GM23248 (cell line): ENCODE measurements around the gene TMEM43.

Experiments
- EZH2 ChIP-seq: fragments of 200-600 bp; sonication (generic); IDR thresholded peaks from 2 replicates; pipeline ENCODE4 v1.6.1; 2018; ENCODE audit warnings: antibody characterized with exemption, mild to moderate bottlenecking; ENCODE audit not compliant: insufficient read depth, poor library complexity, severe bottlenecking
- EZH2phosphoT487 ChIP-seq: fragments of 200-600 bp; sonication (generic); IDR thresholded peaks from 2 replicates; pipeline ENCODE4 v1.6.1; 2018; ENCODE audit warnings: antibody characterized with exemption, moderate library complexity, mild to moderate bottlenecking, low read depth; ENCODE audit not compliant: insufficient read depth

DNA sequence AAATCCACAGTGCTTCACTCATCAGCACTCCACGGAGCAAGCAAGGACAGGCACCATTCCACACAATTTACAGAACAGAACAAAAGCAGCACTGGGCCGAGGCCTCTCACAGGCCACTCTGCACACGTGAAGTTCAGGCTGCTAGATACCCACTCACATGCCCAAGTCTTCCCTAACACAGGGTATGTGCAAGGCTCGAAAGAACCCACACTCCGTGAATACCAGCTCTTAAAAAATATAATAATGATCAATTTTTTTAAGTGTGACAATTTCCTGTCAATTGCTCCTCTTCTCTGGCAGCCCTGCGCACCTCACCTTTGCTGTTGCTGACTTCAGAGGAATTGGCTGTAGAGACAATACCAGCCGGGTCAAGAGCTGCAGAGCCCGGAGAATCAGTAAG is 34.6 kb downstream of the TMEM43 start:
- no peak for TF ChIP-seq EZH2
- no peak for TF ChIP-seq EZH2phosphoT487
